Muscle of leg (tissue), 11 donors: ENCODE data around the gene PEX7. TPM values are rescaled to one million over a fixed set of nuclear protein-coding genes. Genes with fewer than 3 reads are reported as not detected.
A peak's percentile ranks its signal among the peaks of the same experiment; 100 is the strongest.
"Not testable (repeated sequence)": the region's sequence is repeated elsewhere in the genome, so short reads cannot be mapped to it uniquely, and the experiment has no call there.

Experiments used
- DNase-seq: peaks from one replicate; pipeline ENCODE4 v3.0.0; 2013
- H3K27ac ChIP-seq: one replicate; pipeline ENCODE4 v1.5.1; 2013; ENCODE audit warnings: mild to moderate bottlenecking, low read length, control low read depth
- H3K27me3 ChIP-seq: one replicate; pipeline ENCODE4 v1.6.1; 2013; ENCODE audit warnings: low read length; ENCODE audit not compliant: control insufficient read depth, insufficient read depth
- H3K36me3 ChIP-seq: one replicate; pipeline ENCODE4 v1.6.1; 2013; ENCODE audit warnings: low read length; ENCODE audit not compliant: control insufficient read depth, insufficient read depth
- H3K4me1 ChIP-seq: one replicate; pipeline ENCODE4 v1.6.1; 2013; ENCODE audit warnings: low read length; ENCODE audit not compliant: control insufficient read depth, insufficient read depth
- H3K4me3 ChIP-seq: one replicate; pipeline ENCODE4 v1.5.1; 2013; ENCODE audit warnings: low read length, control low read depth
- H3K9me3 ChIP-seq: replicated peaks from 2 replicates; pipeline ENCODE4 v1.6.1; 2013; ENCODE audit warnings: low read depth, low read length; ENCODE audit not compliant: control insufficient read depth
- WGBS: methylation state at CpG from one replicate; pipeline ENCODE4 v1.1.5; 2013; ENCODE audit warnings: missing lambda C conversion rate; ENCODE audit not compliant: insufficient coverage; 5-methylcytosine and 5-hydroxymethylcytosine counted together
- polyA plus RNA-seq, 8 donors: library from polyadenylated mRNA; unstranded; fragments of 120-200 nt; gene quantifications; one replicate each; pipeline versions ENCODE4 v1.2.1 to v1.2.3, GENCODE V29; 2013; ENCODE audit warnings: inconsistent platforms in 1 of 8, low replicate concordance in 1 of 8; ENCODE audit not compliant: insufficient read length in 8 of 8, insufficient read depth in 1 of 8
- total RNA-seq: library from RNA; stranded (reverse); fragments of 120-200 nt; gene quantifications from one replicate; pipeline ENCODE4 v1.2.4, GENCODE V29; 2013

PEX7 gene
- total and polyA plus RNA-seq, 9 donors = 6.1 to 9.4 (median 8.1) TPM

DNA sequence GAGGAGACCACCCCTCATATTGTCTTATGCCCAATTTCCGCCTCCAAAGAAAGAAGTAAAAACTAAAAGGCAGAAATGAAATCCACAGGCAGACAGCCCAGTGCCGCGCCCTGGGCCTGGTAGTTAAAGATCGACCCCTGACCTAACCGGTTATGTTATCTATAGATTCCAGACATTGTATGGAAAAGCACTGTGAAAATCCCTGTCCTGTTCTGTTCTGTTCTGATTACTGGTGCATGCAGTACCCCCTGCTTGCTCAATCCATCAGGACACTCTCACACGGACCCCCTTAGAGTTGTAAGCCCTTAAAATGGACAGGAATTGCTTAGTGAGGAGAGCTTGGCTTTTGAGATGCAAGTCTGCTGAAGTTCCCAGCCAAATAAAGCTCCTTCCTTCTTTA is 137.5 kb downstream of the PEX7 start:
- H3K27me3 ChIP-seq, H3K9me3 ChIP-seq, H3K4me3 ChIP-seq, H3K4me1 ChIP-seq, H3K36me3 ChIP-seq, DNase-seq, H3K27ac ChIP-seq: not testable (repeated sequence)
- WGBS = no CpG with 5 or more reads among the region's 6 CpGs

DNA sequence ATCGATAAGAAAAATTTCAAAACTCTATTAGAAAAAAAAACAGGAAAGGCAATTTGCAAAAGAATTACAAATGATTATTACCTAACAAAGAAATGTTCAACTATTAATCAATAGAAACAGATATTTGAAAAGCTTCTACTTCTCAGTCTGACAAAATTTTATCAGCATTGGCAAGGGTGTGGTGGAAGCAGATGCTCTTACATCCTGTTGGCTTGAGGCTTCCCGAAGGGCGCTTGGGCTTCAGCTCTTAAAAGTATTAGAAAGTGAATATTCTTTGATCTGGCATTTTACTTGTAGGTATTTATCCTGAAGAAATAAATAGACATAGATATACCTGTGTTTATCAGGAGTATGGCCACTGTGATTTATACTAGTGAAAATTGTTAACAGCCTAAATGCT is 138.4 kb downstream of the PEX7 start:
- H3K36me3 ChIP-seq = no peaks in the 10 kb centered on the region
- no peak overlapping the region for H3K27ac ChIP-seq
- H3K4me1 ChIP-seq = peaks cover 7% of the 10 kb centered on the region
- no peak for DNase-seq
- WGBS = no CpG with 5 or more reads among the region's 3 CpGs
- H3K27me3 ChIP-seq = no peaks in the 10 kb centered on the region
- H3K4me3 ChIP-seq = no peak overlapping the region
- no peaks in the 10 kb centered on the region for H3K9me3 ChIP-seq

DNA sequence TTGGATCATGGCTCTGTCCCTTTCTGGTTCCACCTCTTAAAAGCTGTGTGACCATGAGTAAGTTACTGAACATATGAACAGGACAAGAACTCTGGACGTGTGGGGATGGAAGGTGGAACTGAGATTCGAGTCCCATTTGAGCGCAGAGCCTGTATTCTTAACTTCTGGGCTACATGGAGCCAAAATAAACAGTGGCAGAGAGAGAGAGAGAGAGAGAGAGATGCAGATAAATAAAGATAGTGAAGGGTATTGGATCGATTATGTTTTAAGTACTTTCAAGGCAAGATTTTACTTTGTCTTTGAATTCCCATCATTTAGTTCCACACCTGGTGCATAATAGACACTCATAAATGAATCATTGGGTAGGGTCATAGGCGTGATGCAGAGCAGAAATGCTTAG is 139.5 kb downstream of the PEX7 start:
- Histone ChIP-seq H3K36me3 (no peaks in the 10 kb centered on the region), H3K27me3 (no peaks in the 10 kb centered on the region), H3K4me1 (peaks cover 7% of the 10 kb centered on the region), H3K27ac (no peak overlapping the region), H3K9me3 (no peaks in the 10 kb centered on the region), H3K4me3 (no peak overlapping the region)
- no peak for DNase-seq
- WGBS = 84% methylated on average over 3 of the region's 5 CpGs

DNA sequence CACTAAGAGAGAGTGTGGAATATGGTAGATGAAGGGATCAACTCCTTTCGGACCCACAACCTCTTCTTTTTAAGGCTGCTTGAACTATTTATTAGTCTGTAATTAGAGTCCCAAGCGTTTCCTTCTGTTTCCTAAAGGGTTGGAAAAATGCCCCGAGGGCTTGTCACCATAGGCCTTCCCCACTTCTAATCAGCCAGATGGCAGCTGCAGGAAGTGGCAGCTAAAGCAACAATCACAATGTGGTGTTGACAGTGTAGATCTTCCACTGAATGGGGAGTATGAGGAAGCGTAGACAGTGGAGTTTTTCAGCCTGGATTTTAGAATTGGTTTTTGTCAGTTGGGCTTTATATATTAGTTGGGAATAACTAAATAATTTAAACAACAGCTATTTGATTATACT is 140.3 kb downstream of the PEX7 start:
- H3K27ac ChIP-seq = no peak overlapping the region
- DNase-seq = peak; percentile 40
- peaks cover 3% of the 10 kb centered on the region for H3K4me1 ChIP-seq
- H3K9me3 ChIP-seq = no peaks in the 10 kb centered on the region
- H3K27me3 ChIP-seq = no peaks in the 10 kb centered on the region
- no peak overlapping the region for H3K4me3 ChIP-seq
- no peaks in the 10 kb centered on the region for H3K36me3 ChIP-seq
- WGBS = no CpG with 5 or more reads among the region's 4 CpGs

DNA sequence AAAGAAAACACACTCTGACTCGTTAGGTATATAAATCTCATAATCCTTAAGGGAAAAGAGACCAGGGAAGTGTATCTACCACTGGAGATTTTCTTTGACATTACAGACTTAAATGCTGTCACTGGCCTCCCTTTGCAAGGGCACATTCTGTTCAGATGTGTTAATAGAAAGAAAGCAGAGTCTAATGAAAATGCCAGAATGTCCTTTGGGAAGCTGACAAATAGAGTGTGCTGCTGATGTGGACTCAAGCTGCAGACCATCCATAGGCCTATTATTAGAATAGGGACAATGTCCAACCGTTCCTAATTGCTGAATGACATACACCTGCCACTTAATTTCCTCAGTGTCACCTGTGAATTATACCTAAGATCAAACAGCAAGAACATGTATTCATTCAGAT is 140.9 kb downstream of the PEX7 start:
- no peaks in the 10 kb centered on the region for H3K36me3 ChIP-seq
- WGBS = 17% methylated on average over 1 of the region's 2 CpGs
- no peak overlapping the region for H3K27ac ChIP-seq

More for the DNA sequence above, 140.9 kb downstream of the PEX7 start:
- no peaks in the 10 kb centered on the region for H3K27me3 ChIP-seq
- no peak overlapping the region for H3K4me3 ChIP-seq
- H3K9me3 ChIP-seq = no peaks in the 10 kb centered on the region
- H3K4me1 ChIP-seq = peaks cover 3% of the 10 kb centered on the region
- DNase-seq = no peak

Other genes starting within 250 kb of the PEX7 start
- 1.9 TPM for gene MAP3K5, start 30.1 kb upstream of the PEX7 start, total RNA-seq
- gene MAP3K5, start 30.1 kb upstream of the PEX7 start, polyA plus RNA-seq = 1 to 10 TPM; 1.6 to 3.3 (median 2.2) TPM
- gene SLC35D3, start 99.7 kb downstream of the PEX7 start, total RNA-seq = not detected
- under 1 TPM in 3 of 8 donors, not detected in 5; 0.07 to 0.13 (median 0.08) TPM for gene SLC35D3, start 99.7 kb downstream of the PEX7 start, polyA plus RNA-seq
- 23.4 TPM for gene IL20RA, start 222.4 kb downstream of the PEX7 start, total RNA-seq
- gene IL20RA, start 222.4 kb downstream of the PEX7 start, polyA plus RNA-seq = 10 to 100 TPM; 16.0 to 38.7 (median 25.4) TPM